Measurements from ENCODE around the gene STEAP3.

STEAP3 gene

DNA sequence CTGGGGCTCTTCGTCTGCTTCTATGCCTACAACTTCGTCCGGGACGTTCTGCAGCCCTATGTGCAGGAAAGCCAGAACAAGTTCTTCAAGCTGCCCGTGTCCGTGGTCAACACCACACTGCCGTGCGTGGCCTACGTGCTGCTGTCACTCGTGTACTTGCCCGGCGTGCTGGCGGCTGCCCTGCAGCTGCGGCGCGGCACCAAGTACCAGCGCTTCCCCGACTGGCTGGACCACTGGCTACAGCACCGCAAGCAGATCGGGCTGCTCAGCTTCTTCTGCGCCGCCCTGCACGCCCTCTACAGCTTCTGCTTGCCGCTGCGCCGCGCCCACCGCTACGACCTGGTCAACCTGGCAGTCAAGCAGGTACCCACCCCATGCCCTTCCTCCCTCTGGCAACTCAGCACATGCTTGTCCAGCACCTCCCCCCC lies 24.2 kb downstream of the STEAP3 start:
- DNase-seq (ENCODE audit: low read depth, low spot score), result no peak

DNA sequence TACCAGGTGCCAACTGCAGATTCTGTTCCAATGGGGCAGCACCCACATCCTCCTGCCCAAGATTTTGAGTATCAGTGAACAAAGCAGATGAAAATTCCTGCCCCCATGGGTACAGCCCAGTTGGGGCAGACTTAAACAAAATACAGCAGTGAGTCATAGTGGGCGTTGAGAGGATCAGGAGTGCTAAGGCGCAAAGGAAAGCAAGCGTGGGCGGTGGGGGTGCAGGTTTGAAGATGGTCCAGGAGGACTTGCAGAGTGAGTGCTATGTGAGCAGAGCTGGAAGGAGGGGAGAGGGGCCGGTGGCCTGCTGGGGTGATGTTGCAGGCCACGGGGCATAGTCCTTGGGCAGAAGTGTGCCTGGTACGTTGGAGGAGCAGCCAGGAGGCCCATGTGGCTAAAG lies 24.7 kb downstream of the STEAP3 start:
- DNase-seq (ENCODE audit: low read depth, low spot score), result peak; percentile 78

DNA sequence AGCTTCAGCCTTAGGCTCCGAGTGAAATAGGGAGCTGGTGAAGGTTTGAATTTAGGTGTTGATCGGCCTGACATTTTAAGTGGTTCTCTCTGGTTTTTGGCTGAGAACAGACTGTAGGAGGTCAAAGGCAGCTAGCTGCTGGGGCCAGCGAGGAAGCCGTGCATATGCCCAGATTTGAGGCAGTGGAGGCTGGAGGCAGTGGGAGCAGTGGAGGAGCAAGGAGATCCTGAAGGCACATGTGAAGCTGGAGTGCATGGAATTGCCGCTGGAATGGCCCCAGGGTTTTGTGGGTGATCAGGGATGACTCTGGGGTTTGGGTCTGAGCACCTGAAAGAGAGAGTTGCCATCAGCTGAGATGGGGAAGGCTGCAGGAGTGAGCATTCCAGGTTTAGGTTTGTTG lies 25.1 kb downstream of the STEAP3 start:
- DNase-seq (ENCODE audit: low read depth, low spot score), result no peak

DNA sequence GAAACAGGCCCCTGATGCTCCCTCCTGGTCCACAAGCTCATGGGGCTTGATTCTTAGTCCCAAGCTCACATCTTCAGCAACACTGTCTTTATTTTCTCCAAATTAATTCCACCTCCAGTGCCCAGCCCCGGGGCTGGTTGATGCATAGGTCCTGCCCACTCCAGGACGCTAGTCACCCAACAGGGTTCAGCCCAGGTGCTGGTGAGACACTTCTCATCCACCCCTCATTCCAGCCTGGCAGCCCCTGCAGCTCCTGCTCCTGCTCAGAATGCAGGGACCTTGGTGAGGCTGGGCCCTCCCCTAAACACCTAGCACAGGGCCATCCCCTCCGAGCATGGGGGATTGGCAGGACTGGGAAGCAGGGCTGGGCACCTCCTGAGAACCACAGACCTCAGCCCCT lies 25.7 kb downstream of the STEAP3 start:
- no peak for DNase-seq (ENCODE audit: low read depth, low spot score)

DNA sequence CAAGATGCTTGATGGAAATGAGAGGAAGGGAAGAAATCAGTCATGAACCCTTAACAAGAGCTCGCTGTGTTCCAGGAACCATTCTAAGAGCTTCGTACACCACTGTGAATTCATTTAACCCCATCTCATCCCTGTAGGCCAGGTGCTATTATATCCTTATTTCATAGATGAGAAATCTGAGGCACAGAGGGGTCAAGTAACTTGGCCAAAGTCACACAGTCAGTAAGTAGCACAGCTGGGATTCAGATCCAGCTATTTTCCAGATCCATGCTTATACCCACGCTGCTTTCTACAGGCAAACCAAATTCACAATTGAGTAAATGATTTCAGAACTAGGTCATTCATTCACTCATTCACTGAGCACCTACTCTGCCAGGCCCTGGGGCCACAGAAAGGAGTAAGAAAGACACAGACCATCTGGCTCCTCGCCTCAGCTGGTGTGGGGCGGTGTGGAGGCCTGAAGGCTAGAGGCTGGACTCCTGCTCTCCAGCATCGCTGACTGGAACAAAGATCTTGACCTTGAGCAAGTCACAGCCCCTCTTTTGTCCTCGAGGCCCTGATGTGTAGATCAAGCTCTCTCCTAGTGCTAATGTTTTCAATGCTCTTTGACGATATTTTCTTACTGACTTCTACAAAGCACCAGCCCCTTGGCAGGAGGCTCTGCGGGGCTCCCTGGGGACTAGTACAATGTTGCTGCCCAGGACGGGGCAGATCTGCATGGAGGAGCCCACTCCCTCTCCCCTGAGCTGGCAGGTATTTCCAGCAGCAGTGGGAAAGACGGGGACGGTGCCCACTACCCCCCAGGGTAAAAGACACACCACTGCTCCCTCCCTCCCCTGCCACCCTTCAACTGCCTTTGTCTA lies 26.5 kb downstream of the STEAP3 start:
- no peak for DNase-seq (ENCODE audit: low read depth, low spot score)

DNA sequence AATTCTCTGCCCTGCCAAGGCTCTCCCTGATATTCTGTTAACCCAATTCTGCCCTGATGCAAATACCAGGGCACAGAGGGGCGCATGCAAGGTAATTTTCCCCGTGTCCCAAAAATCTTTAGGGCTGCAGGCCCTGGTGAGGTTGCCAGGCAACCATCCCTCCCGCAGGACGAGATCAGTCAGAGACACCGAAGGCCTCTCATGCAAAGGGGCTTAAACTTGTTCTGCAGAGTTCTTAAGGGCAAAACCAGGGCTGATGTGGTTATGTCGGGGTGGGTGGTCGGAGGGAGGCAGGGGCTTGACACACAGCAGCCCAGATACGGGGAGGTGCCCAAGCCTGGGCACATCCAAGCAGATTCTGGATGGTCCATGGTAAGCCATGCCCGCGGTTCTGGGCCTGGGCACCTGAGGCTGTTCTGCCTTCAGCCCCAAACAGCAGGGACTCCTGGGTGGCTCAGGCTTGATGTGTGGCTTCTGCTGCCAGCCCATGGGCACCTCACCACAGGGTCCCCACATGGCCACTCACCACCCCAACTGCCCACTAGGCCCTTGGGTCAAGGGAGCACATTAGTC lies 27.2 kb downstream of the STEAP3 start:
- DNase-seq (ENCODE audit: low read depth, low spot score), result no peak

DNA sequence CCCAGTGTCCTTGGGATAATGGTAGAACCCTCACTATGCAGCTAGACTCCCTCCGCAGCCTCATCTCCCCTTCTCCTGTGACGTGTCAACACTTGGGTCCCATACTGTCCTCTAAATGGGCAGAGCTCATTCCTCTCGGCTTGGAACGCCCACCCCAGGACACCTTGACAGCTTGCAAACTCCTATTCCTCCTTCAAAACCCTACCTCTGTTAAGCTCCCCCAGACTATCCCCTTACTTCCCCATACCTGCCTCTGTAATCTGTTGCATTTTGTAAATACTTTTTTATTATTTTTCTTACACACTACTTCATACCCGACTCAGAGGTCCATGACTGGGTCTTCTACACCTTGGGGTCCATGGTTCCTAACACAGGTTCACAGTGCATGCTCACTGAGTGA lies 28.0 kb downstream of the STEAP3 start:
- DNase-seq (ENCODE audit: low read depth, low spot score), result no peak

DNA sequence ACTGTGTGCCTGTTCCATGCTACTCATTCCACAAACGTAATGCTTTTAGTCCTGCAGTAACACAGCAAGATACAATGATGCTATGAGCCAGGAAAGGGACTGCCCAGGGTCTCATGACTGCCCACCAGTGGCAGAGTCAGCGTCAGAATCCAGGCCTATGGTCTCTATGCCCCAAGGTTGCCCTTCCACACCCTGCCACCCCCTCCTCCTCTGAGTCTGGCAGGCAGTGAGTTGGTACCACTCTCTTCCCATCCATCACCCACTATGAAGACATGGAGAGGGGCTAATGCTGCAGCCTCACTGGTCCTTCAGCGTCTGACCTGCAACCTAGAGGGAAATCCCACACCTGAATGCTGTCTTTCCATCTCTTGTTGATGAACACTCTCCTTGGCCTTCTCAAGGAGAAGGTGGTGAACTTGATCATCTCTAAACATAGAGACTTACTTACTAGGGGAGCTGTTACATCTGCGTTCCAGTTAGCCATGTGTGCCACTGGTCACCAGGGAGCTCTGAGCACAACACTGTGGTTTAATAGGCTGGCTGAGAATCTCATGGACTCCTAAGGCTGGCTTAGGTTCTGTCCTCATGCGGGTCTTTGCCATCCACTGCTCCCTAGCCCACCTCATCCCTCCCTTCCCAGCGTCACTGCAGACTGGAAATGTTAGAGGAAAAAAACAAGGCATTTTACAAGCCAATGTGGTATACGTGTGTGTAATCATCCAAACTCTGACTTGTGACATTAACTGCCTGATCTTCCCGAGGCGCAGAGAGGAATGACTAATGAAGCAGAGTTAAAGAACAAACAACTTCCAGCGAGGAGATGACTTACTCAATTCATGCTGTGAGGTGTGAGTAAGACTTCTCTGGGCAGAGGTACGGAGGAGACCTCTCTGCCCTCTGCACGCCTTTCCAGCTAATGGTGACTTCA lies 28.8 kb downstream of the STEAP3 start:
- peak; percentile 88 for DNase-seq (ENCODE audit: low read depth, low spot score)

DNA sequence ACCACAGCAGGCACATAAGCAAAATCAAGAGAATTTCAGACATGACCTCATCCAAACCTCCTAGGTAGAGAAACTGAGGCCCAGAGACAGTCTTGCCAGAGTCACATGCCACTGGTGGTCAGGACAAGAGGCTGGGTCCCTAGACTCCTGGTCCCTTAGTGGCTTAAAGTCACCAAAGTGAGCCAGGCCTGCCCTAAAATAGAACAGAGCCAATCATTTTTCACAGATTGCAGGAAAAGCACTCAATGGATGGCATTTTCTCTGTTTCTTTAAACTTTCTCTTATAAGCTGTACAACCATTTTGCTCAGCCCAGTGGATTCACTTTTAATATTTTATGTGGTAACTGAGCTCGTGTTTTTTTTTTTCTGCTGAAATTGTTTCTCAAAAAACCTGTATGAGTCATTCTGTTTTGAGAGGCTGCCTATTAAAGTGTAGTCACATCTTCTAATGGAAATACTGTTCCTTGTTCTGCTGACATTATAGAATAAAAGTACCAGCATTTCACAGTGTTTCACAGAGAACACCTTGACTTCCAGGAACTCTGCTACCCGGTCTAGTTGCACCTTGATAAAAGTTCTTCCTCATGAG lies 29.6 kb downstream of the STEAP3 start:
- peak; percentile 54 for DNase-seq (ENCODE audit: low read depth, low spot score)

DNA sequence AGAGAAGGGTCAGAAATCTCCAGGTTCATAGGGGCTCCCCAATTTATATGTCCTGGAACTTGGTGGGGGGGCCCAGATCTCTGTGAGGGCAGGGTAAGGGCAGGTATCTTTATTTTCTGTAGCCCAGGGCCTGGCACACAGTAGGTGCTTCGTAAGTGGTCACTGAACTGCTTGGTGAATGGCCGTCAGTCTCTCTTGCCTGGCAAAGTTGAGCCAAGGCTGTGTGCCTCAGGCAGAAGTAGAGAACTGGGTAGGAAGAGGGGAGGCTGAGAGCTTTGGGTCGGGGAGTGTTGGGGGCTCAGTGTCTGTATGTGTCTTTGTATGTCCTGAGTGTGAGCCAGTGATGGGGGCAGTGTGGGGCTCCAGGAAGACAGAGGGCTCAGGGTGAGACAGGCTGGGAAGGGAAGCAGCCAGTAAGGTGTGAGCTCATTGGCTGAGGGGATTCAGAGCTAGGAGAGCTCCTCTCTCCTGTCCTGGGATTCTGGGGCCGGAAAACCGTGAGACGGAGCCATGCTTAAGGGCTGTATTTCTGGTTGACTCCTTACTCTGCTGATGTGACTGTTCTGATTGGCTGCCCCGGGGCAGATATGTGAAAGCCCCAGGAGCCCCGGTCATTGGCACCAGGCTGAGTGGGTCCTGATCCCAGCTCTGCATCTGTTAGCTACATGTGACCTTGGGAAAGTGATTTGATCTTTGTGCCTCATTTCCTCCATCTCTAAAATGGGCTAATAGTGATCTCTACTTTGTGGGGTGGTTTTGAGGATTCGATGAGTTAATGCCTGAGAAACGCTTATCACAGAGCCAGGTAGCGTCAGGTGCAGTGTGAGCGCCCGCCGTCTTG lies 30.3 kb downstream of the STEAP3 start:
- no peak for DNase-seq (ENCODE audit: low read depth, low spot score)

DNA sequence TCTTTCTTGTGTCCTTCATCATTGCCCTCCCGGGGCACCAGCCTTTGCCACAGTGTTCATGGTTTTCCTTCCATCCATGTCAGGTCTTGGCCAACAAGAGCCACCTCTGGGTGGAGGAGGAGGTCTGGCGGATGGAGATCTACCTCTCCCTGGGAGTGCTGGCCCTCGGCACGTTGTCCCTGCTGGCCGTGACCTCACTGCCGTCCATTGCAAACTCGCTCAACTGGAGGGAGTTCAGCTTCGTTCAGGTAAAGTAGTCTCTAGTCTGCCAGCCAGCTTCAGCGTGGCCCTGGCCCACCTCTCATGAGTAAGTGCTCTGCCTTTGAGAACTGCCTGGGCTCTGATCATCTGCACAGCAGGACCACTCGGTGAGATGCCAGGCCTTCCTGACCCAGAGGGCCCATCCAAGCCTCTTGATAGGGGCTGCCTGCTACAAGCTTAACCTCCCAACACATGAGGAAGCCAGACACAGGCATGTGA lies 31.0 kb downstream of the STEAP3 start:
- DNase-seq (ENCODE audit: low read depth, low spot score), result no peak

DNA sequence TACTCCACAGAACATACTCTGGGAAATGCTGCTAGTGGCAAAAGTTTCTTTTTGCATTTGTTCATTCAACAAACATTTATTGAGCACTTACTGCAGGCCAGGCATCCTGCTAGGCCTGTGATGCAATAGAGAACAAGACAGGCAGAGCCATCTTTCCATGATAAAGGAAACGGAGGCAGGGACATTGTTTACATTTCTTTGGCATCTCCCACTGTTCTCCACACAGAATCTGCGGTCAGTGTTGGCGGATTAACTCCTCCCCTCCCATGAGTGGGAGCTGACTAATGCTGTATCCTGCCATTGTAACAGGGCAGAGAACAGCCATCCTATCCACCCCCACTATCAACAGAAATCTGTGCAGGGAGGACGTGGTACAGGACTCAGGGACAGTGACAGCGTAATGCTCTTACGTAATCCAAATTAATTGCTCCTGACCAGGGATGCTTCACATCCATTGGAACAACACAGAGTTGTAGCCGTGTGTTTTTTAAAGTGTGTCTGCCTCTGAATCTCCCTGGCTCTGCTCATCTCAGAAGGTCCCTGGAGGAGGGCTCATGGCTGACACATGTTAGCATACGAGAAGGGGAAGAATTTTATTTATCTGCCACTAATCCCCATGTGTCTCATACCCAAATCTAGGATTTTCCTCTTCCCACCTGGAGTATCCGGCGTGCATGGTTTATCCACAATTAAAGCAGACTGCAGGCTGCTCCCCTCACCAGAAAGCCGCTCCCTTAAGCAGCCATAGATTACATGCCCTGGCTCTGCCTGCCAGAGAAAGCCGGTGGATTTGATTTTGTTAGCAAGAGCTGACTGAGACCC lies 32.3 kb downstream of the STEAP3 start:
- DNase-seq (ENCODE audit: low read depth, low spot score), result peak; percentile 92

DNA sequence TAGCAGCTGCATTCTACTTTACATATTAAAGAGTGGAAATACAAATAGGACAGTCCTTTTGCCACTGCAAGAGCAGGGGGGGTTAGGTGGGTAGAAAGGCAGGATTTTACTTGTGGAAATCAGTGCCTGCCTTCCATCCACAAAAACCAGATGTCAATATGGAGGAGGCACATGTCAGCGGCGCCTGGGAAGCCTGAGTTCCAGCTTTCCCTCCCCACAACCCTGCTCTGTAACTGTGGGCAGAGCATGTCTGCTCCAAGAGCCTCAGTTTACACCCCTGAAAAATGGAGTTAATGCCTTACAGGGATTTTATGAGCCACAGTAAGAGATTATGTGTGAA lies 32.9 kb downstream of the STEAP3 start:
- no peak for DNase-seq (ENCODE audit: low read depth, low spot score)

DNA sequence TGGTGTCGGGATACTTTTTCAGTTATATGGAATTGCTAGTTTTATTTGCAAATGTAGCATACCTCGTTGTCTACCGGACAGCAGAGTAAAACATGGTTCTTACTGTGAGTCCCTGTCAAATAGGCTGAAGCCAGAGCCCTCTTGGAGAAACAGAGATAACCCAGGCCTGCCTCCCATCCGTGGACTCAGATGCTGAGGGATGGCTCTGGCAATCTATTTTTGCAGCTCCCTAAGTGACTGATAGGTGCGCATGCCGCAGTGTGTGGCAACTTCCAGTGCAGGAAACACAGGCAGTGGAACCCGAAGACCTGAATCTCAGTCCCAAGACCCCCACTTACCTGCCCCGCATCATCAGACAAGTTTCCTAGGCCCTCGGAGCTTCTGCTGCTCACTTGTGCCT lies 33.6 kb downstream of the STEAP3 start:
- DNase-seq (ENCODE audit: low read depth, low spot score), result no peak

DNA sequence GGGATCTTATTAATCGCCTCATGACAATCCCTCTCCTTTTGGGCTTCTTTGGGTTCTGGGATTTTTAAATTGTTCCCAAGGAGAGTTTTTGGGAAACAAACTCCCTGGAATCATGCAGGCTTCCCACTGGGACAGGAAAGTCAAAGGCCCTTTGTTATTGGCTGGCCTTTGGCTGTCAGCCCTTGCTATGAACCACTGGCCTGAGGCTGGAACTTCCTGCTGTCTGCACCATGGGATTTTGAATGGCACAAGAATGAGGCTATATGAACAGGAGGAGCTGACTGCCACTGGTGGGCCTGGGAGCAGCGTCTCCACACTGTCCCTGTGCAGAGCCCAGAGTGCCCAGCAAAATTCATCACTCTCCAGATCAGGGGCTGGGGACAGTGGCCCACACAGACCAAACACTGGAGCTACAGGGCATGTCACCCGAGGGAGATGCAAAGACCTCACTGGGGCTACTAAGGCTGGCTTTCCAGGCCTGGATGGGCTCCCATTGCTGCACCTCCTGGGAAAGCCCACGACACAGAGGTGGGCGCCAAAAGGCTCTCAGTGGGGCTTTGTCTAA lies 35.7 kb downstream of the STEAP3 start:
- no peak for DNase-seq (ENCODE audit: low read depth, low spot score)

DNA sequence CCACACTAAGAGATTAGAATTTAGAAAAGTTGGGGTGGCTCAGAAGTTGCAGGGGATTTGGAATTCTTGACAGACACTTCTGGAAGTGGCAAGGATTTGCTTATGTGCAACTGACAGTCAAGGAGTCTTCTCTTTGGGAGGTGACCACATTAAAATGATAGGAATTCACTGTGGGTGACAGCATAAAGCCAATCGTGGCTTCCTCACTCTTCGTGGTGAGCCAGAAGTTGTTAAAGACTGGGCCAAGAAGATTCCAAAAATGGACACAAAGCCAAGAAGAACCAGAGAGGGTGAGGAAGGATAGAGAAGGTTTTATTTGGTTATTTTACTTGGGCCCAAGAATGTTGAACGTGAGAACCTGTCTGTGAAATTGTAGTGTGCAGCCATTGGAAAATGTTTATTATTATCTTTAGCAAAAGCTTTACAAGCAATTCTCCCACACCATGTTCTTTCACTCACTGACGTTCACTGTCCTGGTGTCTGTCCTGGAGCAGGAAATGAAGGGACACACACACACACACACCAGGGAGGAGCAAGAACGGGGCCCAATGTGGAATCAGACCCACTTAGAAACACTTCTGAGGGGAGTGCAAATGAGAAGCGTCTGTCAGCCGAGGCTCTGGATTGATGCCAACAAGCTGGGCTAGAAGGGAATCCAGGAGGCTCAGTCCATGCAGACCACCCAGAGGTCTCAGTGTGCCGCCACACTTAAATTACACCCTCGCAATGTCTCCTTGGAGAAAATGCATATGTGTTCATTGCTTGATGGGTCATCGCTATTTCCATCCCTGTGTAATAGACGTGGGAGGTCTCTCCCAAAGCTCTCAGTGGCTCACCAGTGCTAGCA lies 37.2 kb downstream of the STEAP3 start:
- DNase-seq (ENCODE audit: low read depth, low spot score), result peak; percentile 64

DNA sequence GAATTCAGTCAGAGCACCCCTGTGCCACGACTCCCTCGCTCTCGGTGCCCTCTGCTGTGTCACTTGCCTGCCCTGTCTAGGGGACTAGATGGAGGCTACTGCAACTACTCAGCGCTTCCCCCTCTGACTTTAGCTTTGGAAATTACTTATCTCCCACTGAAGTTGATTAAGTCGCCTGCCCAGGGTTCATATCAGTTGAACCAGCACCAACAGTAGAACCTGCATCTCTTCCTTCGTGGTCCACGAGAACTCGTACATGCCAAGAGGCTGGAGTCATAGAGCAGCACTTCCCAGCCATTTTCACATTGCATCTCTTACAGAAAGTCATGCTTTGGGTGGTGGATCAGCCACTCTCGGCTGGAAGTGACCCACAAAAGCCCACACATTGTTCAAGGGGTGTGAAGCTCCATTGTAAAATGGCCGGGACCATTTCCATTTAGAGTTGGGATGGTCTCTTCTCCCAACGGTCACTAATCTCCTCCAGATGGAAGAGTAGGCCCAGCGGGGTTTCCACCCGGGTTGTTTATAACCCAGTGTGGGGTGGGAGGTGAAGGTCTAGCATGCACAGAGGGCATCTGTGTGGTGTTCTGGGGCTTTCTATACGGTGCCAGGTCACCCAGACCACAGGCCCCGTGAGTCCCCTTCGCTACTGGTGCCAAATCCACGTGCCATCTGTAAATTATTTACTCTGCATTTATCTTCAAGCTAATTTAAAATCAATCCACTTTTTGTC lies 38.0 kb downstream of the STEAP3 start:
- no peak for DNase-seq (ENCODE audit: low read depth, low spot score)

DNA sequence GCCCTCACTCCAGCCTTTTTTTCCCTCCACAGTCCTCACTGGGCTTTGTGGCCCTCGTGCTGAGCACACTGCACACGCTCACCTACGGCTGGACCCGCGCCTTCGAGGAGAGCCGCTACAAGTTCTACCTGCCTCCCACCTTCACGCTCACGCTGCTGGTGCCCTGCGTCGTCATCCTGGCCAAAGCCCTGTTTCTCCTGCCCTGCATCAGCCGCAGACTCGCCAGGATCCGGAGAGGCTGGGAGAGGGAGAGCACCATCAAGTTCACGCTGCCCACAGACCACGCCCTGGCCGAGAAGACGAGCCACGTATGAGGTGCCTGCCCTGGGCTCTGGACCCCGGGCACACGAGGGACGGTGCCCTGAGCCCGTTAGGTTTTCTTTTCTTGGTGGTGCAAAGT lies 39.4 kb downstream of the STEAP3 start:
- DNase-seq (ENCODE audit: low read depth, low spot score), result no peak
